ENCODE data around the gene FSD1L.

The FSD1L gene

DNA sequence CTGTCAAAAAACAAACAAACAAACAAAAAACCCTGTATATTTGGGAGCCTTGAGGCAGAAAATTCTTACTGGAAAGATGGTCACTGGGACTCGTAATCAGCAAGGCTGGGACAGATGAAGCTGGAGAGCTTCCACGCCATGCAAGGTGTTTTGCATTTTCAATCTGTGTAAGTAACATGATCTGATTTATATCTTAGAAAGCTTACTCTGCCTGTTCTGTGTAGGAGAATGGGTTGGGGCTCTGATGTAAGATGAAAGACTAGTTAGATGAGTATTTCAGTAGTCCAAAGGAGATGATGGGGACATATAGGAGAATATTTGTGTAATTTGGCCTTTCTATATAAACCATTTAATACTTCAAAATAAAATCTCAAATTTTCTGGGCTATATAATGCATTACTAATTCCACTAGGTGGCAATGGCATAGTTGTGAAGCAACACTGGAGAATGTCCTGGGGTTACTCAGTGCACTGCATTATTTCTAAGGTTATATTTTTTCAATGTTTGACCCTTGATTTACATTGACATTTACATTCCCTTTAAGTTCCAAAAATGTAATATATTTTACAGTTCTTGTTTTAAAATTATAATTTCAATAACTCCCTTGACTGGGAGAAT, 21.9 kb upstream of the FSD1L start:
- no peak for ATAC-seq
- Mint-ChIP-seq H3K4me3 (no peak overlapping the region), H3K27ac (no peak overlapping the region), H3K4me1 (no peaks in the 10 kb centered on the region), H3K36me3 (no peaks in the 10 kb centered on the region), H3K27me3 (no peaks in the 10 kb centered on the region), H3K9me3 (no peaks in the 10 kb centered on the region)

GRCh38 chr9:105426657-105427056, 21.2 kb upstream of the FSD1L start:
- H3K9me3 Mint-ChIP-seq, result no peaks in the 10 kb centered on the region
- ATAC-seq, result no peak
- H3K36me3 Mint-ChIP-seq, result no peaks in the 10 kb centered on the region
- H3K4me3 Mint-ChIP-seq, result no peak overlapping the region
- H3K4me1 Mint-ChIP-seq, result no peaks in the 10 kb centered on the region
- no peaks in the 10 kb centered on the region for H3K27me3 Mint-ChIP-seq
- H3K27ac Mint-ChIP-seq, result no peak overlapping the region

GRCh38 chr9:105431424-105432246, 16.2 kb upstream of the FSD1L start:
- peaks cover 9% of the 10 kb centered on the region for H3K27me3 Mint-ChIP-seq
- ATAC-seq, result no peak
- H3K27ac Mint-ChIP-seq, result no peak overlapping the region
- no peak overlapping the region for H3K4me3 Mint-ChIP-seq
- no peaks in the 10 kb centered on the region for H3K4me1 Mint-ChIP-seq
- no peaks in the 10 kb centered on the region for H3K36me3 Mint-ChIP-seq
- H3K9me3 Mint-ChIP-seq, result peaks cover 3% of the 10 kb centered on the region

- no peak overlapping the region for H3K27ac Mint-ChIP-seq
- H3K4me1 Mint-ChIP-seq, result no peaks in the 10 kb centered on the region
- H3K36me3 Mint-ChIP-seq, result no peaks in the 10 kb centered on the region
- H3K9me3 Mint-ChIP-seq, result peaks cover 3% of the 10 kb centered on the region
- H3K27me3 Mint-ChIP-seq, result peaks cover 9% of the 10 kb centered on the region
- H3K4me3 Mint-ChIP-seq, result no peak overlapping the region
- ATAC-seq, result no peak
These were observed 15.5 kb upstream of the FSD1L start for GRCh38 chr9:105432247-105432842.

- H3K27me3 Mint-ChIP-seq, result peaks cover 9% of the 10 kb centered on the region
- no peak overlapping the region for H3K4me3 Mint-ChIP-seq
- H3K4me1 Mint-ChIP-seq, result no peaks in the 10 kb centered on the region
- peaks cover 3% of the 10 kb centered on the region for H3K9me3 Mint-ChIP-seq
- H3K27ac Mint-ChIP-seq, result no peak overlapping the region
- no peaks in the 10 kb centered on the region for H3K36me3 Mint-ChIP-seq
- no peak for ATAC-seq
These were observed 12.4 kb upstream of the FSD1L start for GRCh38 chr9:105435453-105435852.

GRCh38 chr9:105436783-105437182, 11.1 kb upstream of the FSD1L start:
- H3K27ac Mint-ChIP-seq, result no peak overlapping the region
- H3K36me3 Mint-ChIP-seq, result no peaks in the 10 kb centered on the region
- no peaks in the 10 kb centered on the region for H3K4me1 Mint-ChIP-seq
- peaks cover 9% of the 10 kb centered on the region for H3K27me3 Mint-ChIP-seq
- no peak for ATAC-seq
- H3K4me3 Mint-ChIP-seq, result no peak overlapping the region
- peaks cover 3% of the 10 kb centered on the region for H3K9me3 Mint-ChIP-seq

GRCh38 chr9:105437704-105438103, 10.1 kb upstream of the FSD1L start:
- no peaks in the 10 kb centered on the region for H3K36me3 Mint-ChIP-seq

GRCh38 chr9:105438141-105438806, 9.6 kb upstream of the FSD1L start:
- Mint-ChIP-seq H3K4me1 (no peaks in the 10 kb centered on the region), H3K36me3 (no peaks in the 10 kb centered on the region), H3K27ac (no peak overlapping the region), H3K27me3 (peaks cover 9% of the 10 kb centered on the region), H3K4me3 (no peak overlapping the region), H3K9me3 (peaks cover 3% of the 10 kb centered on the region)
- no peak for ATAC-seq

More at GRCh38 chr9:105437704-105438103, 10.1 kb upstream of the FSD1L start:
- Mint-ChIP-seq H3K9me3 (peaks cover 3% of the 10 kb centered on the region), H3K27me3 (peaks cover 9% of the 10 kb centered on the region), H3K4me3 (no peak overlapping the region), H3K4me1 (no peaks in the 10 kb centered on the region), H3K27ac (no peak overlapping the region)
- no peak for ATAC-seq

GRCh38 chr9:105439428-105439827, 8.4 kb upstream of the FSD1L start:
- peaks cover under 1% of the 10 kb centered on the region for H3K27me3 Mint-ChIP-seq
- no peak overlapping the region for H3K27ac Mint-ChIP-seq
- no peaks in the 10 kb centered on the region for H3K4me1 Mint-ChIP-seq
- no peak for ATAC-seq
- H3K36me3 Mint-ChIP-seq, result no peaks in the 10 kb centered on the region
- peaks cover 3% of the 10 kb centered on the region for H3K9me3 Mint-ChIP-seq
- no peak overlapping the region for H3K4me3 Mint-ChIP-seq

GRCh38 chr9:105441616-105442160, 6.1 kb upstream of the FSD1L start:
- Mint-ChIP-seq H3K36me3 (no peaks in the 10 kb centered on the region), H3K9me3 (no peaks in the 10 kb centered on the region), H3K27me3 (no peaks in the 10 kb centered on the region), H3K4me3 (no peak overlapping the region), H3K4me1 (no peaks in the 10 kb centered on the region), H3K27ac (no peak overlapping the region)
- ATAC-seq, result no peak

- no peak overlapping the region for H3K4me3 Mint-ChIP-seq
- H3K36me3 Mint-ChIP-seq, result no peaks in the 10 kb centered on the region
- H3K27ac Mint-ChIP-seq, result no peak overlapping the region
- peaks cover 7% of the 10 kb centered on the region for H3K4me1 Mint-ChIP-seq
- no peaks in the 10 kb centered on the region for H3K27me3 Mint-ChIP-seq
- ATAC-seq, result no peak
- H3K9me3 Mint-ChIP-seq, result no peaks in the 10 kb centered on the region
These were observed 4.7 kb upstream of the FSD1L start for GRCh38 chr9:105443121-105443520.

- Mint-ChIP-seq H3K9me3 (no peaks in the 10 kb centered on the region), H3K27me3 (no peaks in the 10 kb centered on the region), H3K4me1 (peaks cover 14% of the 10 kb centered on the region), H3K36me3 (no peaks in the 10 kb centered on the region), H3K4me3 (no peak overlapping the region), H3K27ac (no peak overlapping the region)
- no peak for ATAC-seq
These were observed 3.7 kb upstream of the FSD1L start for GRCh38 chr9:105444130-105444529.

- ATAC-seq, result no peak
- H3K36me3 Mint-ChIP-seq, result no peaks in the 10 kb centered on the region
- H3K27ac Mint-ChIP-seq, result no peak overlapping the region
- H3K4me3 Mint-ChIP-seq, result no peak overlapping the region
- no peaks in the 10 kb centered on the region for H3K27me3 Mint-ChIP-seq
- no peaks in the 10 kb centered on the region for H3K9me3 Mint-ChIP-seq
- peaks cover 19% of the 10 kb centered on the region for H3K4me1 Mint-ChIP-seq
These were observed 2.5 kb upstream of the FSD1L start for GRCh38 chr9:105445203-105445881.

GRCh38 chr9:105447386-105447813, 434 bp upstream of the FSD1L start:
- peak overlapping the region; percentile 96 for H3K4me3 Mint-ChIP-seq
- no peak for ATAC-seq
- no peaks in the 10 kb centered on the region for H3K9me3 Mint-ChIP-seq
- no peaks in the 10 kb centered on the region for H3K27me3 Mint-ChIP-seq
- no peaks in the 10 kb centered on the region for H3K36me3 Mint-ChIP-seq
- peak overlapping the region; percentile 84 for H3K27ac Mint-ChIP-seq
- peaks cover 32% of the 10 kb centered on the region for H3K4me1 Mint-ChIP-seq

DNA sequence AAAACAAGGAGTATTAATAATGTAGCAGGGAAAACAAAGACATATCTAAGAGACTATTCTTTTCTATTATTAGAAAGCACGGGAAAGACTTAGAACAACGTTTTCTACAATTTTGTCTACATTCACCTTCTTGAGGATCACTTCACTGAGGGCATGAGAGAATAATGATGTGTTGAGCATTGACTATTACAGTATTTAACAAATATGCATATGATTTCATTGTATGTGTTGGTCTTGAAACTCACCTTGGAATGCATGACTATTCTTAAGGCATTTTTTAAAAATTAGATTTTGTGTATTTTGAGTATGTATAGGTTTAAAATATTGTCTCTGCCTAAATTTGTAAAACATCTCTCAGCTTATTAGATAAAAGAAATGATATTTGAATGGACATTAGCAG, 1.2 kb downstream of the FSD1L start:
- H3K4me1 Mint-ChIP-seq, result peaks cover 37% of the 10 kb centered on the region
- H3K27me3 Mint-ChIP-seq, result no peaks in the 10 kb centered on the region
- no peaks in the 10 kb centered on the region for H3K36me3 Mint-ChIP-seq
- H3K27ac Mint-ChIP-seq, result peak overlapping the region; percentile 84
- peak overlapping the region; percentile 96 for H3K4me3 Mint-ChIP-seq
- no peaks in the 10 kb centered on the region for H3K9me3 Mint-ChIP-seq
- ATAC-seq, result no peak
